ENCODE data around the gene SLC5A3. TPM values are rescaled to one million over a fixed set of nuclear protein-coding genes. Genes with fewer than 3 reads are reported as not detected.

Gene SLC5A3
- total and polyA plus RNA-seq, 2 of the 8 experiments (the other 6 are each of a cell fraction or from before 2014, with no cell fraction given), result 4.0 to 19.4 TPM

- H4K91ac ChIP-seq (replicated peaks; ENCODE audit: insufficient read length, low read length), result no peak overlapping the region
- no peak overlapping the region for H4K8ac ChIP-seq (ENCODE audit: extremely low read depth, insufficient read depth, low read length)
- no peak overlapping the region for H2BK120ac ChIP-seq (replicated peaks; ENCODE audit: low read depth, low read length)
- H3K56ac ChIP-seq (replicated peaks; ENCODE audit: insufficient read length, low read depth, low read length), result no peak overlapping the region
- H3K14ac ChIP-seq (ENCODE audit: insufficient read length), result no peak overlapping the region
- H3K23me2 ChIP-seq (ENCODE audit: low read depth, low read length), result no peaks in the 10 kb centered on the region; the same call in 1 of the 2 replicates
- no peak overlapping the region for H3K4ac ChIP-seq (replicated peaks; ENCODE audit: insufficient read length, low read depth, low read length)
- no peaks in the 10 kb centered on the region for H3K27me3 ChIP-seq (replicated peaks in 1 of 4; ENCODE audit: control insufficient read depth in 3 of 4, extremely low read depth in 1 of 4, insufficient read depth in 3 of 4, low read length in 3 of 4)
- no peaks in the 10 kb centered on the region for H3K9me3 ChIP-seq (ENCODE audit: insufficient read depth in 2 of 2, low read depth in 1 of 2, low read length in 1 of 2)
- DNase-seq (ENCODE audit: low read depth in 1 of 2, low spot score in 2 of 2) (no peak), FAIRE-seq (no peak)
- no peak overlapping the region for H3K4me2 ChIP-seq (ENCODE audit: insufficient read depth in 1 of 2, low read depth in 2 of 2, low read length in 2 of 2)
- POLR2A ChIA-PET (ENCODE audit: partially characterized antibody), result interaction anchor here (0.8 kb wide), 1 partner anchor 8 kb away, joined by 3 read pairs; no protein-coding TSS in a partner anchor
- no peak overlapping the region for H2BK20ac ChIP-seq (ENCODE audit: low read length)
- no peak overlapping the region for H2BK15ac ChIP-seq (ENCODE audit: low read length)
- H3K79me2 ChIP-seq (ENCODE audit: control insufficient read depth in 1 of 2, insufficient read depth in 2 of 2, low read length in 2 of 2), result peaks cover 3 to 78% of the 10 kb centered on the region in 2 experiments
- peaks cover 0 to 4% (median 0%) of the 10 kb centered on the region in 4 experiments; a peak in 2 of 7 replicates for H3K4me1 ChIP-seq (replicated peaks in 1 of 4; ENCODE audit: control insufficient read depth in 3 of 4, insufficient read depth in 4 of 4, low read length in 3 of 4)
- no peak overlapping the region for H2AK5ac ChIP-seq (ENCODE audit: low read depth, low read length)
- no peak overlapping the region for H3K27ac ChIP-seq (ENCODE audit: low read depth, low read length)
- no peak overlapping the region for H3K4me3 ChIP-seq (ENCODE audit: extremely low read depth in 1 of 4, insufficient read depth in 2 of 4, low read depth in 3 of 4, low read length in 4 of 4)
- no peak overlapping the region for H2BK5ac ChIP-seq (ENCODE audit: low read depth, low read length)
- H3K36me3 ChIP-seq (ENCODE audit: control insufficient read depth in 2 of 4, insufficient read depth in 4 of 4, low read length in 3 of 4), result peaks cover 0 to 16% (median 4%) of the 10 kb centered on the region in 4 experiments; a peak in 4 of 8 replicates
- 88% methylated on average over 2 of the region's 2 CpGs; no CpG with 5 or more reads in 1 of the 2 experiments for WGBS, 2 experiments (ENCODE audit: extremely low coverage in 1 of 2, insufficient coverage in 1 of 2, insufficient read length in 1 of 2, insufficient replicate concordance in 2 of 2, low coverage in 1 of 2, low lambda C conversion rate in 2 of 2, missing lambda C conversion rate in 1 of 2)
- H4K20me1 ChIP-seq (replicated peaks in 1 of 2; ENCODE audit: control insufficient read depth in 1 of 2, insufficient read depth in 2 of 2, low read length in 2 of 2), result peaks cover 0 to 10% of the 10 kb centered on the region in 2 experiments
- no peak overlapping the region for H4K5ac ChIP-seq (ENCODE audit: insufficient read length, low read depth, low read length)
- no peak overlapping the region for H2BK12ac ChIP-seq (ENCODE audit: low read depth, low read length)
- peaks cover 12% of the 10 kb centered on the region for H3K79me1 ChIP-seq (ENCODE audit: low read depth, low read length)
- H3K9ac ChIP-seq (replicated peaks in 1 of 4; ENCODE audit: extremely low read depth in 1 of 4, low read depth in 3 of 4, low read length in 3 of 4), result no peak overlapping the region
- H3K23ac ChIP-seq (ENCODE audit: insufficient read length), result no peak overlapping the region
- no peak overlapping the region for H2AFZ ChIP-seq (ENCODE audit: low read length)
- CTCF ChIA-PET (ENCODE audit: partially characterized antibody), result interaction anchor here (0.6 to 3.8 kb wide), 4 partner anchors 10 to 745 kb away, joined by 3 to 37 read pairs (median 4); no protein-coding TSS in a partner anchor
- no peak overlapping the region for H3K18ac ChIP-seq (ENCODE audit: extremely low read depth, low read length)
- TF ChIP-seq USF2 (IDR thresholded peaks at IDR 0.05; ENCODE audit: low read length), result no peak
- TF ChIP-seq TCF12 (IDR thresholded peaks at IDR 0.05; ENCODE audit: low read depth, low read length), result no peak
- no peak for TF ChIP-seq SP4 (IDR thresholded peaks at IDR 0.05; ENCODE audit: low read length)
- no peak for TF ChIP-seq SIRT6 (IDR thresholded peaks at IDR 0.05; ENCODE audit: low read length)
- no peak for TF ChIP-seq RXRA (IDR thresholded peaks at IDR 0.05; ENCODE audit: insufficient read depth, low read depth, low read length)
- TF ChIP-seq ASH2L (IDR thresholded peaks at IDR 0.05; ENCODE audit: low read length), result no peak
- TF ChIP-seq CHD1 (IDR thresholded peaks at IDR 0.05; ENCODE audit: low read depth, low read length), result no peak
- no peak for TF ChIP-seq MAX (IDR thresholded peaks at IDR 0.05)
Observed at GRCh38 chr21:34122047-34122446, 48.7 kb downstream of the SLC5A3 start.
